Activated CD8-positive, alpha-beta T cell treated with anti-CD3 and anti-CD28 coated beads for 36 hours (primary cell): ENCODE results near the gene RPL18. TPM values are rescaled to one million over a fixed set of nuclear protein-coding genes. Genes with fewer than 3 reads are reported as not detected.
"Not testable (repeated sequence)": the region's sequence is repeated elsewhere in the genome, so short reads cannot be mapped to it uniquely, and the experiment has no call there.

Experiments used
- ATAC-seq: fragments of 200-7000 bp; cut with Tn5 transposase; one replicate; pipeline ENCODE4 v1.10.0; 2021; ENCODE audit warnings: mild to moderate bottlenecking, moderate library complexity
- CTCF ChIA-PET: fragments of 350-600 bp; sonication (Branson Sonifier 250); formaldehyde crosslinking; loops from one replicate; lab custom pipeline; 2021; ENCODE audit warnings: antibody characterized with exemption; lab: Charles Lee
- POLR2A ChIA-PET: fragments of 350-600 bp; sonication (Branson Sonifier 250); formaldehyde crosslinking; loops from one replicate; lab custom pipeline; 2021; ENCODE audit warnings: antibody characterized with exemption; lab: Charles Lee
- DNase-seq: peaks from one replicate; pipeline ENCODE4 v3.0.0-alpha.2; 2020
- H3K27ac Mint-ChIP-seq: one replicate; pipeline ENCODE4 v1.8.0; 2021; ENCODE audit warnings: mild to moderate bottlenecking, mixed read lengths
- H3K27me3 Mint-ChIP-seq: one replicate; pipeline ENCODE4 v1.8.0; 2021; ENCODE audit warnings: mixed read lengths
- H3K36me3 Mint-ChIP-seq: one replicate; pipeline ENCODE4 v1.8.0; 2021; ENCODE audit warnings: low read depth, mixed read lengths
- H3K4me1 Mint-ChIP-seq: one replicate; pipeline ENCODE4 v1.8.0; 2021; ENCODE audit warnings: low read depth, mixed read lengths
- H3K4me3 Mint-ChIP-seq: one replicate; pipeline ENCODE4 v1.8.0; 2021; ENCODE audit warnings: mild to moderate bottlenecking, moderate library complexity, mixed read lengths
- H3K9me3 Mint-ChIP-seq: one replicate; pipeline ENCODE4 v1.8.0; 2021; ENCODE audit warnings: mixed read lengths
- CTCF ChIP-seq: fragments of 200-600 bp; IDR thresholded peaks from one replicate; pipeline ENCODE4 v1.8.0; 2022; ENCODE audit warnings: antibody characterized with exemption, mild to moderate bottlenecking
- intact Hi-C: fragments of 100-400 bp; cut with micrococcal nuclease; formaldehyde crosslinking; loops from one replicate; pipeline ENCODE4 v1.10.0; 2022
- total RNA-seq, 2 experiments: library from RNA; stranded (reverse); gene quantifications; one replicate each; pipeline ENCODE4 v1.2.3, GENCODE V29; 2021

Gene RPL18
- total RNA-seq, 2 experiments from 2014 or later, result 2,304 to 2,324 TPM

DNA sequence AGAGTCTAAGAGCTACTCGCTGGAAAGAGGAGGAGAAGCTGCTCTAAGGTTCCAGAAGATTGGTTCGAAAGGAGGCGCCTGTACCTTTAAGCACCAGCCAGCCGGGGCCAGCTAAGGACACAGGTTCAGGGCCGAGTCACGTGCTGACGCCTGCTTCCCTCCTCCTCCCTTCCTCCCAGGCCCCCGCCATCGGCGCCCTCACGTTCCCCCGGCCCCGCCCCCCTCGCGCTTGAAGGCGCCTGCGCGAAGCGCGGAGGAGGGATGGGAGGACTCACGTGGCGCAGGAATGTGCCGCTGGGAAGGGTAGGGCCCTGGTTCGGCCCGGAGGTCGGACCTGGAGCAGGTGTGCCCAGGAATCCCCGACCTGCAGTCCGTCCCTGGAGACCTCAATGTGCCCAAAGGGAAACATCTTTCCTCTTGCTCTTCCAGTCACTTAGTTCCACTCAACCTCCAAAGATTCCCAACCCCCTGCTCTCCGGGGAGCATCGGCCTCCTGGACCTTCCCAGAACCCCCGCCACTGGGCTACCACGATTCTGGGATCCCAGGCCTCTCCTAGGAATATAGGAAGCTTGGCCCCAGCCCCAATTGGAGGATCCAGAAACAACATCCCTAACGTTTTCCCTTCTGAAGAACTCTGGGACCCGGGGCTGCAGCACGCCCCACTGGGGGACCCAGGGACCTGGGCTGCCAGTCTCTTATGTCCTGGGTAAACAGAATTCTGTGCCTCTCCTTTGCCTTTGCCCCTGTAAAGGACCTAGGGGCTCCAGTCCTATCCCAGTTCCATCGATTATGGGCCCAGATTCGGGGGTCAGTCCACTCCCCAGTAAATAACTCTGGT, 15.7 kb upstream of the RPL18 start:
- ChIA-PET CTCF (interaction anchor here (1.4 to 1.8 kb wide), 3 partner anchors 11 to 12 kb away, joined by 4 to 11 read pairs (median 4); partner anchors contain the start of gene CA11), POLR2A (interaction anchor here (0.8 to 9.6 kb wide), 4 partner anchors 10 to 42 kb away, joined by 3 to 154 read pairs (median 6); partner anchors contain the start of genes CA11, FAM83E, RPL18 and SPHK2)
- no peak for TF ChIP-seq CTCF
- peaks cover 56% of the 10 kb centered on the region for H3K4me1 Mint-ChIP-seq
- peak overlapping the region; percentile 77 for H3K4me3 Mint-ChIP-seq
- ATAC-seq (peak; percentile 28), DNase-seq (peak; percentile 97)
- peak overlapping the region; percentile 94 for H3K27ac Mint-ChIP-seq
- no peaks in the 10 kb centered on the region for H3K27me3 Mint-ChIP-seq
- peaks cover 8% of the 10 kb centered on the region for H3K36me3 Mint-ChIP-seq
- H3K9me3 Mint-ChIP-seq, result no peaks in the 10 kb centered on the region
- intact Hi-C loops, result loop anchor here (10.0 kb wide), 1 partner anchor 240 kb away; the partner anchor contains the start of gene PPP1R15A

DNA sequence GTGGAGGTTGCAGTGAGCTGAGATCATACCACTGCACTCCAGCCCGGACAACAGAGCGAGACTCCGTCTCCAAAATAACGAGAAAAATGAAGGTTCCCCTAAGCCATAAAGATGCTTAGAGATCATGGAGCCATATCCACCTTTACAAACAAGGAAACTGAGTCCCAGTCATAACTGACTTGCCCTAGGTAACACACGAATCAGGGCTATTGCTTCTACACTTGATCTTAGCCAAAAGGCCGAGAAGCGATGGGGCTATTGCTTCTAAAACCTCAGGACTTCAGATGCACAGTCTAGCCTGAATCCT, 15.0 kb upstream of the RPL18 start:
- ATAC-seq (no peak), DNase-seq (no peak)
- CTCF ChIA-PET, result interaction anchor here (0.7 to 1.8 kb wide), 4 partner anchors 10 to 15 kb away, joined by 3 to 11 read pairs (median 4); partner anchors contain the start of genes CA11, RPL18 and SPHK2
- Mint-ChIP-seq H3K36me3 (peaks cover 8% of the 10 kb centered on the region), H3K9me3 (no peaks in the 10 kb centered on the region), H3K27ac (peak overlapping the region; percentile 94), H3K27me3 (no peaks in the 10 kb centered on the region), H3K4me1 (peaks cover 51% of the 10 kb centered on the region), H3K4me3 (peak overlapping the region; percentile 77)
- intact Hi-C loops, result loop anchor here (10.0 kb wide), 1 partner anchor 241 kb away; the partner anchor contains the start of gene PPP1R15A
- POLR2A ChIA-PET, result interaction anchor here (0.8 to 9.6 kb wide), 4 partner anchors 10 to 41 kb away, joined by 3 to 154 read pairs (median 6); partner anchors contain the start of genes CA11, FAM83E, RPL18 and SPHK2
- no peak for TF ChIP-seq CTCF

GRCh38 chr19:48633148-48634035, 14.4 kb upstream of the RPL18 start:
- Mint-ChIP-seq H3K4me1 (peaks cover 45% of the 10 kb centered on the region), H3K27ac (peak overlapping the region; percentile 94), H3K9me3 (no peaks in the 10 kb centered on the region), H3K4me3 (peak overlapping the region; percentile 77), H3K27me3 (no peaks in the 10 kb centered on the region), H3K36me3 (peaks cover 4% of the 10 kb centered on the region)
- ChIA-PET CTCF (interaction anchor here (0.7 to 1.8 kb wide), 5 partner anchors 10 to 14 kb away, joined by 3 to 11 read pairs (median 4); partner anchors contain the start of genes CA11, RPL18 and SPHK2), POLR2A (interaction anchor here (0.6 to 9.6 kb wide), 5 partner anchors 11 to 339 kb away, joined by 3 to 154 read pairs (median 4); partner anchors contain the start of genes CA11, FAM83E, RPL18 and SPHK2)
- intact Hi-C loops, result loop anchor here (10.0 kb wide), 1 partner anchor 241 kb away; the partner anchor contains the start of gene PPP1R15A
- ATAC-seq, result no peak
- TF ChIP-seq CTCF, result no peak
- DNase-seq, result no peak

- Mint-ChIP-seq H3K4me3 (no peak overlapping the region), H3K27me3 (no peaks in the 10 kb centered on the region), H3K4me1 (peaks cover 38% of the 10 kb centered on the region), H3K27ac (peak overlapping the region; percentile 28), H3K9me3 (no peaks in the 10 kb centered on the region), H3K36me3 (peaks cover 2% of the 10 kb centered on the region)
- intact Hi-C loops, result loop anchor here (10.0 kb wide), 1 partner anchor 242 kb away; the partner anchor contains the start of gene PPP1R15A
- DNase-seq (peak; percentile 45), ATAC-seq (no peak)
- CTCF ChIA-PET, result interaction anchor here (0.8 to 0.9 kb wide), 2 partner anchors 13 to 24 kb away, joined by 3 read pairs; partner anchors contain the start of gene CA11
- POLR2A ChIA-PET, result interaction anchor here (0.6 to 9.6 kb wide), 3 partner anchors 12 to 340 kb away, joined by 4 to 154 read pairs (median 8); partner anchors contain the start of genes FAM83E, RPL18 and SPHK2
- no peak for TF ChIP-seq CTCF
Measured at GRCh38 chr19:48632692-48633147, 13.7 kb upstream of the RPL18 start.

GRCh38 chr19:48632286-48632685, 13.3 kb upstream of the RPL18 start:
- H3K9me3 Mint-ChIP-seq, DNase-seq, H3K36me3 Mint-ChIP-seq, H3K4me3 Mint-ChIP-seq, H3K27me3 Mint-ChIP-seq, ATAC-seq: not testable (repeated sequence)
- peaks cover 41% of the 10 kb centered on the region for H3K4me1 Mint-ChIP-seq
- ChIA-PET POLR2A (interaction anchor here (2.0 to 9.6 kb wide), 2 partner anchors 12 to 13 kb away, joined by 8 to 154 read pairs; partner anchors contain the start of genes FAM83E, RPL18 and SPHK2), CTCF (interaction anchor here (0.8 to 0.9 kb wide), 2 partner anchors 14 to 23 kb away, joined by 3 read pairs; partner anchors contain the start of gene CA11)
- H3K27ac Mint-ChIP-seq, result peak overlapping the region; percentile 28
- intact Hi-C loops, result loop anchor here (10.0 kb wide), 1 partner anchor 243 kb away; the partner anchor contains the start of gene PPP1R15A
